NCI-H187 treated with DMSO at 0.1 percent for 48 hours (cell line): ENCODE results near the gene SELP.
"Not testable (repeated sequence)": the region's sequence is repeated elsewhere in the genome, so short reads cannot be mapped to it uniquely, and the experiment has no call there.

Experiments
- DNase-seq: peaks from one replicate; lab custom pipeline; 2025; lab: John Stamatoyannopoulos, UW

SELP gene

GRCh38 chr1:169630006-169630405 is at the start of gene SELP:
TSS of gene SELP (minus strand) at chr1:169630124. CDS start at chr1:169630074, 50 bp downstream.
- no peak for DNase-seq

GRCh38 chr1:169679692-169680091 is 49.8 kb upstream of the SELP start:
- no peak for DNase-seq

- DNase-seq, result no peak
Observed at GRCh38 chr1:169676001-169676400, 46.1 kb upstream of the SELP start.

GRCh38 chr1:169670836-169671235 is 40.9 kb upstream of the SELP start:
- no peak for DNase-seq

- not testable (repeated sequence) for DNase-seq
Observed at GRCh38 chr1:169670244-169670643, 40.3 kb upstream of the SELP start.

GRCh38 chr1:169667699-169668596 is 38.0 kb upstream of the SELP start:
- DNase-seq, result not testable (repeated sequence)

- not testable (repeated sequence) for DNase-seq
Observed at GRCh38 chr1:169667227-169667639, 37.3 kb upstream of the SELP start.

- DNase-seq, result not testable (repeated sequence)
Observed at GRCh38 chr1:169662680-169663079, 32.8 kb upstream of the SELP start.

- DNase-seq, result not testable (repeated sequence)
Observed at GRCh38 chr1:169661066-169661465, 31.1 kb upstream of the SELP start.

- DNase-seq, result not testable (repeated sequence)
Observed at GRCh38 chr1:169658777-169659176, 28.9 kb upstream of the SELP start.

- no peak for DNase-seq
Observed at GRCh38 chr1:169653873-169654272, 23.9 kb upstream of the SELP start.

- DNase-seq, result no peak
Observed at GRCh38 chr1:169651035-169651434, 21.1 kb upstream of the SELP start.

- DNase-seq, result no peak
Observed at GRCh38 chr1:169650551-169650950, 20.6 kb upstream of the SELP start.

- DNase-seq, result no peak
Observed at GRCh38 chr1:169648709-169649108, 18.8 kb upstream of the SELP start.

GRCh38 chr1:169648187-169648586 is 18.3 kb upstream of the SELP start:
- DNase-seq, result no peak

GRCh38 chr1:169647512-169647911 is 17.6 kb upstream of the SELP start:
- no peak for DNase-seq

GRCh38 chr1:169644297-169644696 is 14.4 kb upstream of the SELP start:
- DNase-seq, result no peak

GRCh38 chr1:169634877-169635276 is 5.0 kb upstream of the SELP start:
- no peak for DNase-seq

- DNase-seq, result no peak
Observed at GRCh38 chr1:169634145-169634544, 4.2 kb upstream of the SELP start.

- no peak for DNase-seq
Observed at GRCh38 chr1:169631249-169631648, 1.3 kb upstream of the SELP start.

GRCh38 chr1:169624912-169625311 is 5.0 kb downstream of the SELP start:
- DNase-seq, result no peak

- DNase-seq, result no peak
Observed at GRCh38 chr1:169624122-169624521, 5.8 kb downstream of the SELP start.

- no peak for DNase-seq
Observed at GRCh38 chr1:169623132-169623926, 6.6 kb downstream of the SELP start.
